Stimulated activated naive CD8-positive, alpha-beta T cell treated with anti-CD3 and anti-CD28 coated beads, Interleukin-15, Interleukin-2, amounts not matched to agents 100 U/mL and 50 U/mL, for 24 hours (primary cell): Measurements from ENCODE around the gene RPUSD1.
A peak's percentile ranks its signal among the peaks of the same experiment; 100 is the strongest.

ENCODE experiments used
- ATAC-seq: fragments of 150-1000 bp; cut with Tn5 transposase; one replicate; pipeline ENCODE4 v1.10.0; 2021
- DNase-seq: peaks from one replicate; pipeline ENCODE4 v3.0.0; 2021

The RPUSD1 gene

GRCh38 chr16:798666-799065 is 10.5 kb upstream of the RPUSD1 start:
- ATAC-seq = no peak

GRCh38 chr16:797686-798085 is 9.5 kb upstream of the RPUSD1 start:
- DNase-seq (no peak), ATAC-seq (no peak)

More at GRCh38 chr16:798666-799065, 10.5 kb upstream of the RPUSD1 start:
- no peak for DNase-seq

GRCh38 chr16:797120-797420 is 8.9 kb upstream of the RPUSD1 start:
- DNase-seq (peak; percentile 41), ATAC-seq (peak; percentile 26)

GRCh38 chr16:796296-797119 is 8.3 kb upstream of the RPUSD1 start:
- no peak for ATAC-seq

GRCh38 chr16:795580-796229 is 7.5 kb upstream of the RPUSD1 start:
- ATAC-seq (no peak), DNase-seq (no peak)

More at GRCh38 chr16:796296-797119, 8.3 kb upstream of the RPUSD1 start:
- DNase-seq = no peak

- no peak for DNase-seq
- no peak for ATAC-seq
Observed at GRCh38 chr16:794853-795466, 6.8 kb upstream of the RPUSD1 start.

GRCh38 chr16:794091-794822 is 6.1 kb upstream of the RPUSD1 start:
- ATAC-seq (no peak), DNase-seq (no peak)

- no peak for ATAC-seq
- DNase-seq = no peak
Observed at GRCh38 chr16:793414-793813, 5.2 kb upstream of the RPUSD1 start.

GRCh38 chr16:792221-792995 is 4.2 kb upstream of the RPUSD1 start:
- ATAC-seq = no peak
- no peak for DNase-seq

GRCh38 chr16:791131-791530 is 3.0 kb upstream of the RPUSD1 start:
- DNase-seq (no peak), ATAC-seq (no peak)

- no peak for ATAC-seq
- no peak for DNase-seq
Observed at GRCh38 chr16:790086-790485, 1.9 kb upstream of the RPUSD1 start.

GRCh38 chr16:789191-789850 is 1.1 kb upstream of the RPUSD1 start:
- DNase-seq (no peak), ATAC-seq (no peak)

GRCh38 chr16:788399-789126 is 382 bp upstream of the RPUSD1 start, which contains the start of gene CHTF18:
Gene CHTF18 (plus strand): TSS chr16:788620. CDS start chr16:788685, 65 bp downstream.
- peak; percentile 85 for ATAC-seq

GRCh38 chr16:787321-787966 is 737 bp downstream of the RPUSD1 start:
- ATAC-seq (no peak), DNase-seq (no peak)

More at GRCh38 chr16:788399-789126, 382 bp upstream of the RPUSD1 start, which contains the start of gene CHTF18:
- DNase-seq = peak; percentile 94

GRCh38 chr16:785563-786535 is 2.3 kb downstream of the RPUSD1 start:
- peak; percentile 21 for ATAC-seq
- peak; percentile 87 for DNase-seq

GRCh38 chr16:784431-784830 is 3.8 kb downstream of the RPUSD1 start:
- DNase-seq (no peak), ATAC-seq (no peak)

- ATAC-seq = no peak
- DNase-seq = no peak
Observed at GRCh38 chr16:783404-784161, 4.6 kb downstream of the RPUSD1 start.
